ENCODE data around the gene RADIL.

Gene RADIL

GRCh38 chr7:4774658-4775249, 108.8 kb downstream of the RADIL start:
- FAIRE-seq, result no peak

GRCh38 chr7:4774007-4774406, 109.5 kb downstream of the RADIL start:
- FAIRE-seq, result no peak

GRCh38 chr7:4772306-4772705, 111.2 kb downstream of the RADIL start:
- no peak for FAIRE-seq

- FAIRE-seq, result no peak
These were observed 111.8 kb downstream of the RADIL start for GRCh38 chr7:4771737-4772136.

- no peak for FAIRE-seq
These were observed 112.6 kb downstream of the RADIL start for GRCh38 chr7:4770886-4771285.

GRCh38 chr7:4769761-4770160, 113.8 kb downstream of the RADIL start:
- FAIRE-seq, result no peak

- no peak for FAIRE-seq
These were observed 114.6 kb downstream of the RADIL start for GRCh38 chr7:4768597-4769569.

- no peak for FAIRE-seq
These were observed 116.6 kb downstream of the RADIL start for GRCh38 chr7:4766666-4767519.

- FAIRE-seq, result no peak
These were observed 117.6 kb downstream of the RADIL start for GRCh38 chr7:4765776-4766490.

- no peak for FAIRE-seq
These were observed 119.0 kb downstream of the RADIL start for GRCh38 chr7:4764402-4765007.

GRCh38 chr7:4763794-4764185, 119.7 kb downstream of the RADIL start:
- FAIRE-seq, result no peak

- FAIRE-seq, result no peak
These were observed 120.3 kb downstream of the RADIL start for GRCh38 chr7:4763091-4763793.

GRCh38 chr7:4762121-4763055, 121.1 kb downstream of the RADIL start:
- FAIRE-seq, result no peak

GRCh38 chr7:4760952-4761351, 122.6 kb downstream of the RADIL start:
- no peak for FAIRE-seq

GRCh38 chr7:4759211-4759610, 124.3 kb downstream of the RADIL start:
- no peak for FAIRE-seq

- no peak for FAIRE-seq
These were observed 124.7 kb downstream of the RADIL start for GRCh38 chr7:4758791-4759190.

GRCh38 chr7:4758111-4758510, 125.4 kb downstream of the RADIL start:
- no peak for FAIRE-seq

- no peak for FAIRE-seq
These were observed 128.5 kb downstream of the RADIL start for GRCh38 chr7:4755045-4755444.

- FAIRE-seq, result no peak
These were observed 129.0 kb downstream of the RADIL start for GRCh38 chr7:4754433-4755010.
